ENCODE data around the gene PTPRD. TPM values are rescaled to one million over a fixed set of nuclear protein-coding genes. Genes with fewer than 3 reads are reported as not detected.

Gene PTPRD
- total RNA-seq, 1 experiment from 2014 or later = 0.02 TPM

DNA sequence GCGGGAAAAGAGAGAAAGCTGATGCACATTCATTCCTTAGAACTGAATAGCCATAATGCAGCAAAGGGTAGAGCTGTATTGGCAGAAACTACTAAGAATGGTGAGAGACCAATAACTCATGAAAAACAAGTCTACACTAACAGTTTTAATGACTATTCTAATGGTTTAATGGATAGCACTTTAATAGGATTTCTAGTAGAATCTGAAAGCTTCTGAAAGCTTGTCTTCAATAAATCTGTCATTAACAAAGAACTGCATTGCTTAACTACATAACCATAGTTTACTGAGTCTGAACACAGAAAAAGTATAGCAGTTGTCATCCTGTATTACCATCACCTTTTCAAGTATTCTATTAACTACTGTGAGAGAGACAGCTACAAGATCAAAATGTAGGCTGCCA, 2195.5 kb downstream of the PTPRD start:
- H3K27me3 ChIP-seq (ENCODE audit: insufficient read depth, low read length) = no peaks in the 10 kb centered on the region
- H3K4me2 ChIP-seq (ENCODE audit: low read length) = no peak overlapping the region
- intact Hi-C loops (cut with micrococcal nuclease) = no loop called here
- H3K9me3 ChIP-seq (ENCODE audit: control insufficient read depth in 1 of 2, insufficient read depth in 1 of 2, low read depth in 1 of 2, low read length in 2 of 2) = peaks cover 14 to 15% of the 10 kb centered on the region in 2 experiments; a peak in 3 of 4 replicates
- H3K36me3 ChIP-seq (ENCODE audit: control insufficient read depth in 1 of 2, insufficient read depth in 2 of 2, low read length in 2 of 2) = no peaks in the 10 kb centered on the region
- no peak overlapping the region for H3K9ac ChIP-seq (ENCODE audit: low read length)
- no peaks in the 10 kb centered on the region for H3K79me2 ChIP-seq (ENCODE audit: insufficient read depth, low read length)
- TF ChIP-seq CBX3 (IDR thresholded peaks at IDR 0.05; ENCODE audit: low read depth) (no peak), ZNF274 (IDR thresholded peaks at IDR 0.05; ENCODE audit: low read depth, low read length) (no peak), YY1 (IDR thresholded peaks at IDR 0.05; ENCODE audit: extremely low read depth, insufficient replicate concordance, low read depth, low read length) (no peak), EZH2phosphoT487 (IDR thresholded peaks at IDR 0.05; ENCODE audit: borderline replicate concordance) (no peak)
- no peak overlapping the region for H3K4me3 ChIP-seq (replicated peaks in 1 of 2; ENCODE audit: low read depth in 1 of 2, low read length in 2 of 2)
- BruUV-seq (replicated peaks) = no TSS peak
- POLR2A ChIA-PET = no interaction called here
- H3K9me2 ChIP-seq (ENCODE audit: insufficient read depth) = no peaks in the 10 kb centered on the region
- no peak overlapping the region for H2AFZ ChIP-seq (ENCODE audit: low read depth, low read length, poor library complexity, severe bottlenecking)
- no peaks in the 10 kb centered on the region for H3K4me1 ChIP-seq (ENCODE audit: control insufficient read depth in 1 of 2, insufficient read depth in 2 of 2, low read length in 2 of 2)
- no peak overlapping the region for H3K27ac ChIP-seq (ENCODE audit: low read depth, low read length)
- H4K20me1 ChIP-seq (ENCODE audit: insufficient read depth) = no peaks in the 10 kb centered on the region
- ATAC-seq (no peak), DNase-seq (ENCODE audit: low read depth, low spot score) (no peak)
- CTCF ChIA-PET = no interaction called here
- RAD21 ChIA-PET (ENCODE audit: low non-redundant PET in 1 of 2, low total read pairs in 2 of 2, uncharacterized antibody in 2 of 2, unreplicated experiment in 2 of 2) = no interaction called here

GRCh38 chr9:8412327-8412726, 2200.5 kb downstream of the PTPRD start:
- Histone ChIP-seq H3K9ac (ENCODE audit: low read length) (no peak overlapping the region), H4K20me1 (ENCODE audit: insufficient read depth) (no peaks in the 10 kb centered on the region), H2AFZ (ENCODE audit: low read depth, low read length, poor library complexity, severe bottlenecking) (no peak overlapping the region), H3K9me3 (ENCODE audit: control insufficient read depth in 1 of 2, insufficient read depth in 1 of 2, low read depth in 1 of 2, low read length in 2 of 2) (peaks cover 7 to 13% of the 10 kb centered on the region in 2 experiments; a peak in 2 of 4 replicates), H3K27ac (ENCODE audit: low read depth, low read length) (no peak overlapping the region), H3K36me3 (ENCODE audit: control insufficient read depth in 1 of 2, insufficient read depth in 2 of 2, low read length in 2 of 2) (no peaks in the 10 kb centered on the region), H3K79me2 (ENCODE audit: insufficient read depth, low read length) (no peaks in the 10 kb centered on the region), H3K9me2 (ENCODE audit: insufficient read depth) (no peaks in the 10 kb centered on the region), H3K4me2 (ENCODE audit: low read length) (no peak overlapping the region), H3K4me3 (replicated peaks in 1 of 2; ENCODE audit: low read depth in 1 of 2, low read length in 2 of 2) (no peak overlapping the region), H3K4me1 (ENCODE audit: control insufficient read depth in 1 of 2, insufficient read depth in 2 of 2, low read length in 2 of 2) (no peaks in the 10 kb centered on the region), H3K27me3 (ENCODE audit: insufficient read depth, low read length) (no peaks in the 10 kb centered on the region)
- TF ChIP-seq POLR2AphosphoS5 (IDR thresholded peaks at IDR 0.05; ENCODE audit: low read depth, low read length) = no peak
- no peak for TF ChIP-seq ZFX (IDR thresholded peaks at IDR 0.05)
- TF ChIP-seq SRF (IDR thresholded peaks at IDR 0.05; ENCODE audit: low read depth) = no peak
- no peak for TF ChIP-seq MAX (IDR thresholded peaks at IDR 0.05)
- TF ChIP-seq ATF3 (IDR thresholded peaks at IDR 0.05) = no peak
- TF ChIP-seq EZH2phosphoT487 (IDR thresholded peaks at IDR 0.05; ENCODE audit: borderline replicate concordance) = no peak
- TF ChIP-seq SP1 (IDR thresholded peaks at IDR 0.05; ENCODE audit: low read depth) = no peak
- TF ChIP-seq TCF7L2 (IDR thresholded peaks at IDR 0.05; ENCODE audit: borderline replicate concordance, extremely low read depth, insufficient read depth, insufficient read length) = no peak
- intact Hi-C loops (cut with micrococcal nuclease) = no loop called here
- POLR2A ChIA-PET = no interaction called here
- DNase-seq (ENCODE audit: low read depth, low spot score) (no peak), ATAC-seq (no peak)
- CTCF ChIA-PET = no interaction called here
- no TSS peak for BruUV-seq (replicated peaks)
- RAD21 ChIA-PET (ENCODE audit: low non-redundant PET in 1 of 2, low total read pairs in 2 of 2, uncharacterized antibody in 2 of 2, unreplicated experiment in 2 of 2) = no interaction called here
